Umbilical cord (tissue), 2 donors: ENCODE measurements around the gene MAN1A1. TPM values are rescaled to one million over a fixed set of nuclear protein-coding genes. Genes with fewer than 3 reads are reported as not detected.
"Not testable (repeated sequence)": the region's sequence is repeated elsewhere in the genome, so short reads cannot be mapped to it uniquely, and the experiment has no call there.

Experiments used
- DNase-seq: peaks from one replicate; pipeline ENCODE4 v3.0.0-alpha.2; 2015; ENCODE audit warnings: low spot score
- total RNA-seq: library from RNA; depleted of rRNA; stranded (reverse); fragments of >200 nt; gene quantifications from one replicate; pipeline ENCODE4 v1.2.3, GENCODE V29; 2014; ENCODE audit warnings: low replicate concordance; ENCODE audit not compliant: insufficient read depth

The MAN1A1 gene
- total RNA-seq, 1 donor from 2014 or later = 258 TPM

GRCh38 chr6:119173249-119174084, 176.1 kb downstream of the MAN1A1 start:
- peak; percentile 25 for DNase-seq

DNA sequence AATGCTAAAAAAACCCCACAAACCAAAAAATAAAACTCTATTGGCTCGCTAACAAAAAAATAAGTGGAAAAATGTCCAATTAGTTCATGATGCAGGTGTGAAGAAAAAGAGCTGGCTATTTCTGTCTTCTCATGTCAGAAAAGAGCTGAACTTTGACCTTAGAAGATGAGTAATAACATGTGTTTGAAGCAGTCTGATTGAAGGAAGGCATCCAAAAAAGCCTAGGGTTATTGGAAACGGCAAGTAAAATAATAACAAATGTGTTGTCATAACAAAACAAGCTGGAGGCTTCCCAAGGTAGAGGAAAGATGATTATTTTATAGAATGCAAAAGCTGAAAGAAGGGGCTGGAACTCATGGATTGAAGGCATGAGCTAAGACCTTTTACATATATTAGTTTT, 176.7 kb downstream of the MAN1A1 start:
- no peak for DNase-seq

DNA sequence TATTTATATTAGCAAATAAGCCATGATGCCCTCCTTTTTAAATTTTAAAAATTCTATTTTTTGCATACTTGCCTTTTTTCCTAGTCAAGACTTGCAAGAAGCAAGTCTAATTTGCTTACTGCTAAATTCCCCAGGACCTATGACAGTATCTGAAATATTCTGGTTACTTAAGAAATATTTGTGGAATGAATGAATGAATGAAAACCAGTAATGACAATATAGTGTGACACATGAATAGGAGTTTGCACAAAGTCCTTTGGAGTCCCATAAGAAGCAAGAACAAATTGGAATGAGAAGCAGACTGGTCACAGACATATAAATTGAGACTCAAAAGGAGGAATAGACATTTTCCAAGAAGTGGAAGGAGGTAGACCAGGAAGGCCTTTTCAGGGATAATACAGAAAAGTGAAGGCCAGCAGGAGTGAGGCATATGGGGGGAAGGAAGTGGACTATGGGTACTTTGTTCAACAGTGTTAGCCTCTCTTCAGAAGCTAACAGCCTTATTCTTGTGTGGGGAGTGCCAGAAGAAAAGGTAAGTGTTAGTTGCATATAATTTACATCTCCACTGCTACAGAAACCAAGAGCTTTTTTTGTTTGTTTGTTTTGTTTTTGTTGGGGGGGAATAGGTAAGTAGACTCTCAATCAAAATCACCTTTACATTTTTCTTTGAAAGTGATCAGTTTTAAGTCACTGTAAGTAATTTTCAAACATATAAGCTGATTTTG, 177.5 kb downstream of the MAN1A1 start:
- no peak for DNase-seq

GRCh38 chr6:119171088-119171841, 178.3 kb downstream of the MAN1A1 start:
- no peak for DNase-seq

- DNase-seq = peak; percentile 76
Observed at GRCh38 chr6:119170447-119171087, 179.0 kb downstream of the MAN1A1 start.

DNA sequence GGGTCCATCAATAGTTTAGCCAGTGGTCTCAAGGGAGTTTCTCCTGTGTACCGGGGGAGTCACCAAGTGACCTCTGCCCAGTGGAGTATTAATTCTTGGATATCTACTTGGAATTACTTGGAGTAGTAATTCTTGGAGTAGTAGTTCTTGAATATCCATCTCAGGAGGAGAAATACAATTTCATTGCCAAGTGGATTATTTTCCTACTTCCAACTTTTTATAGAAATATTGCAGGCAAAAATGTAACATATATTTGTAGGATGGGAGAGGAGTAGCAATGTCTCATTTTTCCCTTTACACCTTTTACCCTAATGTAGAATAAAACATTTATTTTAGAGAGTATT, 179.5 kb downstream of the MAN1A1 start:
- peak; percentile 28 for DNase-seq

GRCh38 chr6:119169355-119169754, 180.2 kb downstream of the MAN1A1 start:
- DNase-seq = not testable (repeated sequence)

DNA sequence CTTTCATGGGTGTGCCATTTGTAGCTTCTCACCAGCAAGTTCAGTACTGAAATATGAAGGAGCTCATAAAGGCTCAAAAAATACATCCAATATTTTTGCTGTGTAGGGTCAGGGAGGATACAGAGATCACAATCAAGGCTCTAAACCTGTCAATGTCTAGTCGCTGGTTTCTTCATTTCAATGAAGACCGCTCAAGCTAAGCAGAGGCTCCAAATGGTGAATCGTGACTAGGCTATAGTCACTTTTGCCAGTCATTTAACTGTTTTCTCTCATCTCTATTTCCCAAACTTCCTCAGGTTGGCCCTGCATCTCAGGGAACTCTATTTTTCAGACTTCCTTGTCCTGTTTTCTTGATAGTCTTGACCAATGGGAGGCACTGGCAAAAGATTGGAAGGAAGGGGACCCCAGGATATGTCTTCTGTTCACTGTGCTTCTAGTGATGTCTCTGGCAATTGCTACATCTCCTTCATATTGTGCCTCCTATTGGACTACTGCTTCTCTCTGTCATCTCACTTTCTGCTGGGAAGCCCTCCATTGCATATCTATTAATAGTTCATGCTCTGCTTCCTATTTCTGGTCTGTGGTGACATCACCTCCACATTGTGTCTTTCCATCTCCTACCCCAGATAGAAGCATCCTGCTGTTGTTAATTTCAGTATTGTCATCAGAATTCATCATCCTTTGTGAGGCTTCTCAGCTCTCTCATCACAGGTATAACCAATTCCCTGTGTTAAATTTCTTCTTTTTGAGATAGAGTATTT, 183.4 kb downstream of the MAN1A1 start:
- DNase-seq = no peak

- DNase-seq = no peak
Observed at GRCh38 chr6:119163006-119163405, 186.6 kb downstream of the MAN1A1 start.

- no peak for DNase-seq
Observed at GRCh38 chr6:119162134-119162775, 187.3 kb downstream of the MAN1A1 start.

GRCh38 chr6:119161438-119161837, 188.1 kb downstream of the MAN1A1 start:
- DNase-seq = peak; percentile 42

GRCh38 chr6:119160911-119161310, 188.7 kb downstream of the MAN1A1 start:
- no peak for DNase-seq

GRCh38 chr6:119158057-119158848, 191.3 kb downstream of the MAN1A1 start:
- DNase-seq = no peak

GRCh38 chr6:119157506-119157815, 192.1 kb downstream of the MAN1A1 start:
- DNase-seq = peak; percentile 56

DNA sequence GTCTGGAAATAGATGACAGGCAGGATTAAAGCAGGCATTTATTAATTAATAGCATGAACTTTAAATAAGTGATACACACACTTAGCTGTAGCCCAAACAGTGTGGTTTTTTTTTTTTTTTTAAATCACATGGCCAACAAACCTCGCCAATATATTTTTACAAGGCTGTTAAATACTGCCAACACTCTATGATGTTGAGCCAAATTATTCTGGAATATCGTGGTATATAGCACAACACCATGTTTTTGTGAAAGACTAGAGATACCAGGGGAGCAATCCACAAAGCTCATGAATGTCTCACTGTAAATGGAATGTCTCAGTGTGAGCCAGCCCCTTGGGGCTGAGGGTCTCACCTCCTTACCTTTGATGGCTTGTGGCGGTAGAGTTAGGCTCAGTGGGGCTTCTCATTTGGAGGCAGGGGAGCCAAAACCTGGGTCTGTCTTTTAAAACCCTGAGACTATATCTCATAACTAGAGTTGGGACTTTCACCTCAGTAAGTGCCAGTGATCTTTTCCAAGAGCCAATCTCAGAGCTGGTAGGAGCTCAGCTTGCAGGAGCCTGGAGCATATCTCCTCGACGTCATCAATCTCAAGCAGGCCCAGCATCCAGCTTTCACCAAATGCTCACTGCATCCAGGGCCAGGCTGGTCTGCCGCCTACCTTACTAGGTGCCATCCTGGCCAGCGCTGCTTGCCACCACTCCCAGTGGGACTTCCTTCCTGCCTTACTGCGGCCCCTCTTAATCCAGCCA, 192.6 kb downstream of the MAN1A1 start:
- DNase-seq = peak; percentile 59

- not testable (repeated sequence) for DNase-seq
Observed at GRCh38 chr6:119156082-119156481, 193.5 kb downstream of the MAN1A1 start.

GRCh38 chr6:119152187-119152586, 197.4 kb downstream of the MAN1A1 start:
- no peak for DNase-seq

- DNase-seq = peak; percentile 43
Observed at GRCh38 chr6:119148825-119149525, 200.6 kb downstream of the MAN1A1 start.
